Measurements from ENCODE around the gene SERBP1. TPM values are rescaled to one million over a fixed set of nuclear protein-coding genes. Genes with fewer than 3 reads are reported as not detected.

SERBP1 gene
- polyA plus RNA-seq, 1 donor from 2014 or later = 150 TPM

- Histone ChIP-seq H3K36me3 (ENCODE audit: insufficient read depth, low read length) (no peaks in the 10 kb centered on the region), H3K9me3 (ENCODE audit: low read length) (no peaks in the 10 kb centered on the region), H3K27ac (ENCODE audit: low read length) (no peak overlapping the region), H3K9ac (ENCODE audit: low read length) (no peak overlapping the region), H3K27me3 (ENCODE audit: insufficient read depth, low read depth, low read length) (no peaks in the 10 kb centered on the region), H3K9me2 (ENCODE audit: insufficient read depth, low read length) (no peaks in the 10 kb centered on the region), H4K20me1 (ENCODE audit: insufficient read depth) (no peaks in the 10 kb centered on the region), H3K4me2 (ENCODE audit: low read length) (no peak overlapping the region), H3K4me3 (ENCODE audit: low read length) (no peak overlapping the region), H2AFZ (ENCODE audit: low read depth, low read length) (no peak overlapping the region), H3K79me2 (replicated peaks; ENCODE audit: insufficient read depth, low read length) (no peaks in the 10 kb centered on the region), H3F3A (ENCODE audit: insufficient read depth, low read length, poor library complexity, severe bottlenecking) (no peaks in the 10 kb centered on the region)
- TF ChIP-seq CTCF (IDR thresholded peaks at IDR 0.05; ENCODE audit: poor library complexity, severe bottlenecking) (no peak), POLR2AphosphoS5 (IDR thresholded peaks at IDR 0.05) (no peak), MXI1 (conservative IDR thresholded peaks at IDR 0.05; ENCODE audit: poor library complexity, severe bottlenecking) (no peak), SMC3 (conservative IDR thresholded peaks at IDR 0.05; ENCODE audit: poor library complexity) (no peak), REST (IDR thresholded peaks at IDR 0.05; ENCODE audit: borderline replicate concordance) (no peak), RAD21 (conservative IDR thresholded peaks at IDR 0.05) (no peak), TAF1 (IDR thresholded peaks at IDR 0.05; ENCODE audit: low read depth) (no peak), EZH2 (IDR thresholded peaks at IDR 0.05; ENCODE audit: borderline replicate concordance, insufficient read depth, low read length, poor library complexity, severe bottlenecking) (no peak), EP300 (conservative IDR thresholded peaks at IDR 0.05; ENCODE audit: poor library complexity, severe bottlenecking) (no peak)
Measured at GRCh38 chr1:67440339-67440738, 10.1 kb upstream of the SERBP1 start.

- Histone ChIP-seq H4K20me1 (ENCODE audit: insufficient read depth) (no peaks in the 10 kb centered on the region), H3K4me3 (ENCODE audit: low read length) (no peak overlapping the region), H3K27me3 (ENCODE audit: insufficient read depth, low read depth, low read length) (no peaks in the 10 kb centered on the region), H3K27ac (ENCODE audit: low read length) (no peak overlapping the region), H3F3A (ENCODE audit: insufficient read depth, low read length, poor library complexity, severe bottlenecking) (no peaks in the 10 kb centered on the region), H2AFZ (ENCODE audit: low read depth, low read length) (no peak overlapping the region), H3K36me3 (ENCODE audit: insufficient read depth, low read length) (no peaks in the 10 kb centered on the region), H3K9ac (ENCODE audit: low read length) (no peak overlapping the region), H3K9me3 (ENCODE audit: low read length) (no peaks in the 10 kb centered on the region), H3K4me2 (ENCODE audit: low read length) (no peak overlapping the region), H3K79me2 (replicated peaks; ENCODE audit: insufficient read depth, low read length) (no peaks in the 10 kb centered on the region), H3K9me2 (ENCODE audit: insufficient read depth, low read length) (no peaks in the 10 kb centered on the region)
- no peak for TF ChIP-seq CTCF (IDR thresholded peaks at IDR 0.05; ENCODE audit: poor library complexity, severe bottlenecking)
Measured at GRCh38 chr1:67439277-67440029, 9.3 kb upstream of the SERBP1 start.

All from neural cell (in vitro differentiated cells).